GM12801 (cell line): ENCODE data around the gene GMEB1.

Experiments used
- TF ChIP-seq, protein P1 (sequence below): IDR thresholded peaks from one replicate; pipeline ENCODE4 v1.5.1; 2011; ENCODE audit warnings: control low read depth; ENCODE audit not compliant: insufficient read length; ENCODE audit errors: extremely low read depth

GMEB1 gene

GRCh38 chr1:28668191-28668955, at the start of gene GMEB1:
Gene GMEB1 (plus strand): TSS chr1:28668784. CDS start chr1:28683613, 14,829 bp downstream.
- TF ChIP-seq, protein P1, sequence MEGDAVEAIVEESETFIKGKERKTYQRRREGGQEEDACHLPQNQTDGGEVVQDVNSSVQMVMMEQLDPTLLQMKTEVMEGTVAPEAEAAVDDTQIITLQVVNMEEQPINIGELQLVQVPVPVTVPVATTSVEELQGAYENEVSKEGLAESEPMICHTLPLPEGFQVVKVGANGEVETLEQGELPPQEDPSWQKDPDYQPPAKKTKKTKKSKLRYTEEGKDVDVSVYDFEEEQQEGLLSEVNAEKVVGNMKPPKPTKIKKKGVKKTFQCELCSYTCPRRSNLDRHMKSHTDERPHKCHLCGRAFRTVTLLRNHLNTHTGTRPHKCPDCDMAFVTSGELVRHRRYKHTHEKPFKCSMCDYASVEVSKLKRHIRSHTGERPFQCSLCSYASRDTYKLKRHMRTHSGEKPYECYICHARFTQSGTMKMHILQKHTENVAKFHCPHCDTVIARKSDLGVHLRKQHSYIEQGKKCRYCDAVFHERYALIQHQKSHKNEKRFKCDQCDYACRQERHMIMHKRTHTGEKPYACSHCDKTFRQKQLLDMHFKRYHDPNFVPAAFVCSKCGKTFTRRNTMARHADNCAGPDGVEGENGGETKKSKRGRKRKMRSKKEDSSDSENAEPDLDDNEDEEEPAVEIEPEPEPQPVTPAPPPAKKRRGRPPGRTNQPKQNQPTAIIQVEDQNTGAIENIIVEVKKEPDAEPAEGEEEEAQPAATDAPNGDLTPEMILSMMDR = no peak

- TF ChIP-seq, protein P1 = no peak
These were observed 36.9 kb upstream of the GMEB1 start for GRCh38 chr1:28631713-28632112.

DNA sequence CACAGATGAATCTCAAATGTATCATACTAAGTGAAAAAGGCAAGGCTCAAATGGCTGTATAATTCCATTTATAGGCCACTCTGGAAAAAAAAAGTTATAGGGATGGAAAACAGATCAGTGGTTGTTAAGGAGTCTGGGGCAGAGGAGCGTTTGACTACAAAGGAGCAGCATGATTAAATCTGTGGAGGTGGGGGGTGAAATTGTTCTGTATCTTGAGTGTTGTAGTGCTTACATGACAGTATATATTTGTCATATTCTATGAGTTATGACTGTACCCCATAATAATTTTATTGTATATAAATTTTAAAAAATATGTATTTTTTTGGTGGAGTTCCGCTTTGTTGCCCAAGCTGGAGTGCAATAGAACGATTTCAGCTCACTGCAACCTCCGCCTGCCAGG, 36.0 kb upstream of the GMEB1 start:
- TF ChIP-seq, protein P1 = no peak

DNA sequence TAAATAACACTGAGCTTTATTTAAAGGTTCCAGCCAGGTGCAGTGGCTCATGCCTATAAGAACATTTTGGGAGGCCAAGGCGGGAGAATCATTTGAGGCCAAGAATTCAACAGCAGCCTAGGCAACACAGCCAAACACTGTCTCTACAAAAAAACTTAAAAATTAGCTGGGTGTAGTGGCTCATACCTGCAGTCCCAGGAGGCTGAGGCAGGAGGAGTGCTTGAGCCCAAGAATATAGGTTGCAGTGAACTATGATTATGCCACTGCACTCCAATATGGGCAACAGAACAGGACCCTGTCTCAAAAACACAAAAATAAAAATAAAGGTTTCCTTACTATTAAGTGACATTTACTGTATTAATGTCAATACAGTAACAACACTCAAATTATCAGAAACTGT, 27.8 kb upstream of the GMEB1 start:
- TF ChIP-seq, protein P1 = no peak

DNA sequence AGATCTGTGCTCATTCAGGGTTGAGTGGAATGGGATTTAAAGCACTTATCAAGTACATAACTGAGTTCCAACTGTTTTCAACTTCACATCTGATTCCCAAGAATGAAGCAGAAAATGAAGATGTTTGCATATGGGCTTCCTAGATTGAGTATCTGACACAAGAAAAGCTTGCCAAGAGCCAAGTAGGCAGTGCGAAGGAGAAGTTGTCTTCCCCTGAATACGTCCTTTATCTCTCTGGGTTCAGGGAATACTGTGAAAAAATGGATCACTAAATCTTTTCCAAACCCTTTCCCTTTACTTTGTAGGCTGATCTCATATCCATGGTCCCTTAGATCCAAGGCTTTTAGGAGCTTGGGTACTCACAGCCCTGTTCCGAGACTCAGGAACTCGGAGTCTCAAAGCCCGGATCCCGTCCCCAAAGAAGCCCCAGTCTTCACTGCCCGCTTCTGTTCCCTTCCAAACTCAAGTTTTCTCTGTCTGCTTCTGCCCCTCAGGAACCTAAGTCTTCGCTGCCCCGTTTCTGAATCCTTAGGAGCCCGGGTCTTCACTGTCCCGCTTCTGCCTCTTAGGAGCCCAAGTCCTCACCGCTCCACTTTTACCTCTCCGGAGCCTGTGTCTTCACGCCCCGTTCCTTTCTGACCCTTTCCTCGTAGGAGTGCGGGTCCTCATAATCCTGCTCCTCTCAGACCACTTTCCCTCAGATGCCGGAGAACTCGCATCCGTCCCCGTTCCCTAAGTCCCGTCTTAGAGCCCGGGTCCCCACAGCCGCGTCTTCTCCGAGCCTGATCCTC, 26.3 kb upstream of the GMEB1 start:
- TF ChIP-seq, protein P1 = no peak

DNA sequence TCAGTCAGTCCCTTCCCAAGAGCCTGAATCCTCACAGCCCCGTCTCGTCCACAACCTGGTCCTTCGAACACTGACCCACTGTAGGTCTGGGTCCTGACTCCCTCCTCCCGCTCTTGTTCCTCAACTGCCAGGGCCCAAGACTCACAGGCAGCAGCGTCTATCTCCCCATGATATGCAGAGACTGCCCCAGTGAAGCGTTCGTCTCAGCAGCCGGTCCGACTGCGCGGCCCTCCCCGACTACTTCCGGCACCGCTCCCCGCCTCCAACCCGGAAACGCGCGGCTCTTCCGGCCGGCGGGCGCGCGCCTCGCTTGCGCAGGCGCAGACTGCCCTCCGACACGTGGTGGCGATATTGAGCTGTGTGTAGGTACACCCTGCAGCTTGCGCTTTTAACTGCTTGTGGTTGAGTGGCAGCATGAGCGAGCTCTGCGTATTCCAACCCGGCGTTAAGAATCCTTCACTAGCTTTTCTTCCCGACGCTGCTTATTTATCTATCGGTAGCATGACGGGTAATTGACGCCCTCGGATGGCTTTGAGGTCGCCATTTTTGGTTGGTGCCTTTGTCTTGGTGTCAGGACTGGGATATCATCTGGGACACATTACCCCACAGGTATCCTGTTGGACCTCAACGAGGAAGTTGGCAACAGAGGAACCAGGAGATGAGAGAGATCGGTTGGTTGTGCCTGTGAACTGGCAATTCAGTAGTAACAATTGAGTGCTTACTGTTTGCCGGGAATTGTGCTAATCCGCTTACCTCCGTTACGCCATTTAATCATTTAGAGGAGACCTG, 25.5 kb upstream of the GMEB1 start, which contains the start of gene TAF12:
TAF12 (minus strand) TSS at position 221 of the 789 bp plus-strand sequence. CDS start 20,986 bp downstream, outside the sequence.
- TF ChIP-seq, protein P1 = no peak

- TF ChIP-seq, protein P1 = no peak
These were observed 24.1 kb upstream of the GMEB1 start for GRCh38 chr1:28644494-28644893.
